Mucosa of descending colon (tissue), 3 donors: ENCODE results near the gene PIR. TPM values are rescaled to one million over a fixed set of nuclear protein-coding genes. Genes with fewer than 3 reads are reported as not detected.

Experiments used
- ATAC-seq: fragments of 200-7000 bp; cut with Tn5 transposase; one replicate; pipeline ENCODE4 v1.9.1; 2020; ENCODE audit warnings: mild to moderate bottlenecking, moderate library complexity
- DNase-seq, 3 donors: peaks; one replicate each; pipeline ENCODE4 v3.0.0-alpha.2; 2020
- H3K36me3 ChIP-seq: fragments of 200-600 bp; one replicate; pipeline ENCODE4 v1.8.0; 2021; ENCODE audit warnings: low read depth, mild to moderate bottlenecking
- H3K4me1 ChIP-seq: fragments of 200-600 bp; one replicate; pipeline ENCODE4 v1.8.0; 2021; ENCODE audit warnings: low read depth, mild to moderate bottlenecking
- H3K4me3 ChIP-seq: fragments of 200-600 bp; one replicate; pipeline ENCODE4 v1.8.0; 2021; ENCODE audit warnings: mild to moderate bottlenecking
- H3K9me3 ChIP-seq: fragments of 200-600 bp; one replicate; pipeline ENCODE4 v1.8.0; 2021; ENCODE audit warnings: mild to moderate bottlenecking
- intact Hi-C, 2 donors: fragments of 100-400 bp; cut with DNase I in 1 of 2; cut with micrococcal nuclease in 1 of 2; formaldehyde crosslinking; loops; one replicate each; pipeline versions ENCODE4 v1.11.0 to v1.11.1; 2022; cut with DNase I, micrococcal nuclease
- total RNA-seq, 3 donors: library from RNA; stranded (reverse); fragmentation: NEBNext Ultra II Directional in 2 of 3; extraction: Animal tissue kit (Norgen Biotek cat#: 25700) in 2 of 3; gene quantifications; one replicate each; pipeline versions ENCODE4 v1.2.1 to v1.2.4, GENCODE V29; 2021 to 2023
- TF ChIP-seq, protein P1 (sequence below): fragments of 200-600 bp; IDR thresholded peaks from one replicate; pipeline ENCODE4 v1.8.0; 2022; ENCODE audit warnings: antibody characterized with exemption, mild to moderate bottlenecking
- donor health status: DM: no; HTN: no; CAD: no; lungs with moderate emphysema.
- donor health status: DM: no; HTN: no; CAD: no.
- donor health status: DM: no; HTN: yes; CAD: no.

PIR gene
- total RNA-seq, 3 donors from 2014 or later, result 6.0 to 9.7 (median 8.4) TPM

GRCh38 chrX:15523088-15523487 is 30.0 kb upstream of the PIR start:
- no peaks in the 10 kb centered on the region for H3K4me1 ChIP-seq
- TF ChIP-seq, protein P1, sequence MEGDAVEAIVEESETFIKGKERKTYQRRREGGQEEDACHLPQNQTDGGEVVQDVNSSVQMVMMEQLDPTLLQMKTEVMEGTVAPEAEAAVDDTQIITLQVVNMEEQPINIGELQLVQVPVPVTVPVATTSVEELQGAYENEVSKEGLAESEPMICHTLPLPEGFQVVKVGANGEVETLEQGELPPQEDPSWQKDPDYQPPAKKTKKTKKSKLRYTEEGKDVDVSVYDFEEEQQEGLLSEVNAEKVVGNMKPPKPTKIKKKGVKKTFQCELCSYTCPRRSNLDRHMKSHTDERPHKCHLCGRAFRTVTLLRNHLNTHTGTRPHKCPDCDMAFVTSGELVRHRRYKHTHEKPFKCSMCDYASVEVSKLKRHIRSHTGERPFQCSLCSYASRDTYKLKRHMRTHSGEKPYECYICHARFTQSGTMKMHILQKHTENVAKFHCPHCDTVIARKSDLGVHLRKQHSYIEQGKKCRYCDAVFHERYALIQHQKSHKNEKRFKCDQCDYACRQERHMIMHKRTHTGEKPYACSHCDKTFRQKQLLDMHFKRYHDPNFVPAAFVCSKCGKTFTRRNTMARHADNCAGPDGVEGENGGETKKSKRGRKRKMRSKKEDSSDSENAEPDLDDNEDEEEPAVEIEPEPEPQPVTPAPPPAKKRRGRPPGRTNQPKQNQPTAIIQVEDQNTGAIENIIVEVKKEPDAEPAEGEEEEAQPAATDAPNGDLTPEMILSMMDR, result no peak
- no peaks in the 10 kb centered on the region for H3K36me3 ChIP-seq
- no peak overlapping the region for H3K4me3 ChIP-seq
- H3K9me3 ChIP-seq, result no peaks in the 10 kb centered on the region
- ATAC-seq (no peak), DNase-seq (no peak)
- intact Hi-C loops, result no loop called here

DNA sequence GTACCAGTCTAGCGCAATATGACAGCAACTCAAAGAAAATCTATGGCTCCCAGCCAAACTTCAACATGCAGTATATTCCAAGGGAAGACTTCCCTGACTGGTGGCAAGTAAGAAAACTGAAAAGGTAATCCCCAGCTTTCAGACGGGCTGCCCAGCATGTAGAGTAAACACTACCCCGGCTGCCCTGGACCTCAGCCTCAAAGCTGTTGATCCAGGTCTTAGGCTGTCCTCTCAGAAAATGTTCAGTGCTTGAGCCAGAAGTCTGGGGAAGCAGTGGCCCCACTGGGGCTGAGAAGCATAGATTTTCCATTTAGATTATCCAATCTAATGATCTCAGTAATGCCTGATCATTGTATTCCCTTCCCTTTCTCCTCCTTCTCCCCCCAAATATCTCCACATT is 29.3 kb upstream of the PIR start:
- no peaks in the 10 kb centered on the region for H3K4me1 ChIP-seq
- no peaks in the 10 kb centered on the region for H3K9me3 ChIP-seq
- TF ChIP-seq, protein P1, result no peak
- H3K4me3 ChIP-seq, result no peak overlapping the region
- intact Hi-C loops, result no loop called here
- no peaks in the 10 kb centered on the region for H3K36me3 ChIP-seq
- DNase-seq (no peak), ATAC-seq (no peak)

- Histone ChIP-seq H3K4me1 (no peaks in the 10 kb centered on the region), H3K36me3 (no peaks in the 10 kb centered on the region), H3K9me3 (no peaks in the 10 kb centered on the region), H3K4me3 (no peak overlapping the region)
- intact Hi-C loops, result no loop called here
- TF ChIP-seq, protein P1, result no peak
- DNase-seq (peak in 1 of 3 donors; percentile 14), ATAC-seq (peak; percentile 49)
Observed at GRCh38 chrX:15515931-15516330, 22.8 kb upstream of the PIR start.

DNA sequence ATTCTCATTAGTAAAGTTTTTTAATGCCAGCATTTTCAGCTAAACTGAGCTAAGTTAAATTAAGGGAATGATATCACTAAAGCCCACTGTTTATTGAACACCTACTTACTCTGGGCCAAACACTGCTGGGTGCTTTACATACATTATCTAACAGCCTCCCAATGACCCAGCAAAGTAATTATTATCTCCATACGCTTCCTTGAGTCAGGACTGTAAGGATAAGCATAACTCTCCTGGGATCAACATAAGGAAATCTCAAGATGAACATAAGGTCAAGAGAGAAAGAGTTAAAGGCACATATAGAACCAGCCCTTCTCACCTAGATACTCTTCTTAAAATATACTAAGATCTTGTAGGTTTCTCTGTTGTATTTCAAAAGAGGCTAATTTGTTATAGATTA is 21.1 kb upstream of the PIR start:
- DNase-seq (no peak), ATAC-seq (no peak)
- Histone ChIP-seq H3K4me3 (no peak overlapping the region), H3K4me1 (no peaks in the 10 kb centered on the region), H3K9me3 (no peaks in the 10 kb centered on the region), H3K36me3 (no peaks in the 10 kb centered on the region)
- intact Hi-C loops, result no loop called here
- TF ChIP-seq, protein P1, result no peak

- Histone ChIP-seq H3K4me1 (no peaks in the 10 kb centered on the region), H3K4me3 (no peak overlapping the region), H3K36me3 (no peaks in the 10 kb centered on the region), H3K9me3 (no peaks in the 10 kb centered on the region)
- DNase-seq (no peak), ATAC-seq (no peak)
- intact Hi-C loops, result no loop called here
- TF ChIP-seq, protein P1, result no peak
Observed at GRCh38 chrX:15512401-15512965, 19.4 kb upstream of the PIR start.

DNA sequence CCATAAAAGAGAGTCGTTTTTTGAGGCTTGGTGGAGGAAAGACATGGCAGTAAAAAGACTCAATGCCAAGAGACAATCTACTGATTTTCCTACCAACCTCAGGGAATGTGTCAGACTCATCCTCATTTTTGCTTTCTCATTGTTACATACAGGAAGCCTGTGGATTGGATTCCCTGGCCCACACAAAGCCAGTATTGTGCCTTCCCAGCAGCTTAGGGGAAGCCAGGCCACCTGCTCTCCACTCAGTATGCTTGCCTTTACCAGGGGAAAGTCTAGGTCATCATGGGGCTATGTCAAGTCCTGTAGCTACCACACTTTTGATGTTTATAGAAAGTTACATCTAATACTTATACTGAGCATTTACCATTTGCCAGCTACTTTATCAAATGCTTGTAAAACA is 18.4 kb upstream of the PIR start:
- H3K9me3 ChIP-seq, result no peaks in the 10 kb centered on the region
- intact Hi-C loops, result no loop called here
- ATAC-seq (no peak), DNase-seq (no peak)
- TF ChIP-seq, protein P1, result no peak
- H3K36me3 ChIP-seq, result no peaks in the 10 kb centered on the region
- no peak overlapping the region for H3K4me3 ChIP-seq
- H3K4me1 ChIP-seq, result no peaks in the 10 kb centered on the region
